Measurements from ENCODE around the gene EIF2B1. TPM values are rescaled to one million over a fixed set of nuclear protein-coding genes. Genes with fewer than 3 reads are reported as not detected.

The EIF2B1 gene
- total RNA-seq, 1 donor from 2014 or later, result 135 TPM

DNA sequence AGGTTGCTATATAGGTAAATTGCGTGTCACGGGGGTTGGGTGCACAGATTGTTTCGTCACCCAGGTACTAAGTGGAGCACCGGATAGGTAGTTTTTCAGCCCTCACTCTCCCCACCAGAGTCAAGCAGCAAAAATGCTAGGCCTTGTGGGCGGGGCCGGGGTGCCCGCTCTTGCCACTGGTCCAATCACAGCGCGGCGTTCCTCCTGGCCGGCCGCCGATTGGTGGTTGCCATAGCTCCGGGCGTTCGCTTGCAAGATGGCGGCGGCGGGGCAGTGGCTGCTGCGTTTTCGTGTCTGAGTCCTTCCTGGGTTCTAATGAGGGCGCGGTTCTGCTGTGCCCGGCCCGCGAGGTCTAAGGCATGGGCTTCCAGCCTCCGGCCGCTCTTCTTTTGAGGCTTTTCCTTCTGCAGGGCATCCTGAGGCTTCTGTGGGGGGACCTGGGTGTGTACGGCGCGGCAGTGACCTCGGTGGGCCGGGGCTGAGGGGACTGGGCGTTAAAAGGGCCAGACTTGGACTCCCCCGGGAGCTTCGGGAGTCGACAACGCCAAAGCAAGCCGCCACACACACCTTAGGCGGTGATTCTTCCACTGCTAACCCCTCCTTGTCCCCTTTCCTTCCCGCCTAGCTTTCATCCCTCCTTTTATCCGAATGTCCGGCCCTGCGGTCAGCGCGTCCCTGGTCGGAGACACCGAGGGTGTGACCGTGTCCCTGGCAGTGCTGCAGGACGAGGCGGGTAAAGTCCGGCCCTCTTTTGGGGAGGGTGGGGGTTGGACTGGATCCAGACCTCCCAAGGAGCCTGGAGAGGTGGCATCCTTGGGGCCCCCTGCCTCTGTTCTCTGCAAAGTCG lies 37.6 kb upstream of the EIF2B1 start, which contains the start of gene TCTN2:
TSS of gene TCTN2 (plus strand) at position 232 of the 847 bp plus-strand sequence. CDS start at position 360, 128 bp downstream.
- no peak for DNase-seq (ENCODE audit: low read depth)
- peak within 1 kb of the TSS; percentile 96 for H3K4me3 ChIP-seq (ENCODE audit: low read depth, low read length)
- no peak for TF ChIP-seq CTCF (conservative IDR thresholded peaks at IDR 0.05; ENCODE audit: low read depth, low read length)

GRCh38 chr12:123667771-123668170 lies 34.3 kb upstream of the EIF2B1 start:
- DNase-seq (ENCODE audit: low read depth), result no peak

DNA sequence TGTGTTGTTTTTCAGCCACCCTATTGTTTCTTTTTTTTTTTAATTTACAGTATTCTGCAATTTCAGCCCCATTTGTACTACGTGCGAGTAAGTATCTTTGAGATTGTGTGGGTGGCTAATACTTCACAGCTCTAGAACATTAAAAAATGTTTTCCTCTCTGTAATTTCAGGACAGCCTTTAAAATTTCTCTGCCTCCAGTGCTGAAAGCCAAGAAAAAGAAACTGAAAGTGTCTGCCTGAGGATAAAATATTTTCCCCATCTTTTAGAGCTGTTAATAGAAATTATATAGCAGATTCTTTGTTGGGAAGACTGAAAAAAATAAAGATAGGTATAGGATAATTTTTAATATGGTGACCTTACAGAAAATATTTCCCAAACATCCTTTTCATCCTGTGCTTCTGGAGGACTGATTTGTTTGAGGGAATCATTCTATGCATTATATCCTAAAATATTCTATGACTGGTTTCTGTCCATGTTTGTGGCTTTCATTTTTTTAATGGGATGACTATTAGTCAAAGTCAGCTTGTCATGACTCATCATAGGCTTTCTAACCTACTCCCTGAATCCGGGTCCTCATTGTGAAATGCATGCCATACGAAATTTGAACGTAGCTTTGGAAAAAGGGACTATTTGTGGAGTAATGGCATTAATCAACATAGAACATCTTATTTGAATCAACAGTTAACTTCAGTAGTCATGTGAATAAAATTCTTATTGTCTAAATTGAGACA lies 26.7 kb upstream of the EIF2B1 start:
- H3K4me3 ChIP-seq (ENCODE audit: low read depth, low read length), result no peak overlapping the region
- no peak for DNase-seq (ENCODE audit: low read depth)
- no peak for TF ChIP-seq CTCF (conservative IDR thresholded peaks at IDR 0.05; ENCODE audit: low read depth, low read length)

More at GRCh38 chr12:123667771-123668170, 34.3 kb upstream of the EIF2B1 start:
- TF ChIP-seq CTCF (conservative IDR thresholded peaks at IDR 0.05; ENCODE audit: low read depth, low read length), result no peak
- no peak overlapping the region for H3K4me3 ChIP-seq (ENCODE audit: low read depth, low read length)

DNA sequence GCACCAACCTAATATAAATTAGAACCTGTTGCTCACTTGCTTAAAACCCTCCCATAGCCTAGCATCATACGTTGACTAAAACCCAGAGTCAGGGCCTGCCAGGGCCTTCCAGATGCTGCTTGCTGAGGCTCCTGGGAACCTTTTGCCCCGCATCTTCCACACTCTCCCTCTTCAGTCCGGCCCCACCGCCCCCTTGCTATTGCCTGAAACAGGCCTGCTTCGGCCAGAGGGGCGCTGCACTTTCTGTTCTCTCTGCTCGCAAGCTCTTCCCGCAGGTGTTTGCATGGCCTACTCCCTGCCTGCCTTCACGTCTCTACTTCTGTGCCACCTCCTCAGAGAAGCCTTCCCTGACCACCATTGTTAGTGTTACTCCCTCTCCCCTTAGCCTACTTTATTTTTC lies 23.7 kb upstream of the EIF2B1 start:
- no peak overlapping the region for H3K4me3 ChIP-seq (ENCODE audit: low read depth, low read length)
- DNase-seq (ENCODE audit: low read depth), result no peak
- no peak for TF ChIP-seq CTCF (conservative IDR thresholded peaks at IDR 0.05; ENCODE audit: low read depth, low read length)

- DNase-seq (ENCODE audit: low read depth), result no peak
- no peak for TF ChIP-seq CTCF (conservative IDR thresholded peaks at IDR 0.05; ENCODE audit: low read depth, low read length)
- no peak overlapping the region for H3K4me3 ChIP-seq (ENCODE audit: low read depth, low read length)
Observed at GRCh38 chr12:123656392-123656791, 22.9 kb upstream of the EIF2B1 start.

GRCh38 chr12:123655420-123655819 lies 21.9 kb upstream of the EIF2B1 start:
- DNase-seq (ENCODE audit: low read depth), result no peak

More at GRCh38 chr12:123655420-123655819, 21.9 kb upstream of the EIF2B1 start:
- TF ChIP-seq CTCF (conservative IDR thresholded peaks at IDR 0.05; ENCODE audit: low read depth, low read length), result no peak
- no peak overlapping the region for H3K4me3 ChIP-seq (ENCODE audit: low read depth, low read length)

Measured in epithelial cell of proximal tubule (primary cell).